HepG2 (cell line): ENCODE results near the gene FKBP1B. TPM values are rescaled to one million over a fixed set of nuclear protein-coding genes. Genes with fewer than 3 reads are reported as not detected.

Source experiments
- AKAP8 ChIP-seq: sonication (generic); formaldehyde crosslinking; IDR thresholded peaks from 2 replicates; pipeline ENCODE4 v1.5.1; 2020; ENCODE audit warnings: mild to moderate bottlenecking, missing genetic modification reagents
- BHLHE40 ChIP-seq: IDR thresholded peaks from 2 replicates; pipeline ENCODE4 v1.6.1; 2011; ENCODE audit warnings: low read length, improper control_type of control experiment
- BRCA1 ChIP-seq: sonication (generic); formaldehyde crosslinking; IDR thresholded peaks from 2 replicates; pipeline ENCODE4 v1.4.0; 2020; ENCODE audit warnings: missing genetic modification reagents
- FOXP1 ChIP-seq, 2 experiments: fragments of 450-650 bp in 1 of 2; IDR thresholded peaks; 2 replicates each; pipeline ENCODE4 v1.6.1; 2017 to 2018; ENCODE audit warnings: antibody characterized with exemption in 1 of 2
- GFI1 ChIP-seq: sonication (generic); formaldehyde crosslinking; IDR thresholded peaks from 2 replicates; pipeline ENCODE4 v1.5.0; 2020; ENCODE audit warnings: missing genetic modification reagents, mild to moderate bottlenecking, borderline replicate concordance
- KLF16 ChIP-seq, 2 experiments: sonication (generic) in 1 of 2; formaldehyde crosslinking in 1 of 2; IDR thresholded peaks; 2 replicates each; pipeline versions ENCODE4 v1.6.1 to v1.8.0; 2016 to 2023; ENCODE audit warnings: missing genetic modification reagents in 2 of 2, missing compliant biosample characterization in 1 of 2
- MAX ChIP-seq: IDR thresholded peaks from 2 replicates; pipeline ENCODE4 v1.6.1; 2012; ENCODE audit warnings: inconsistent platforms
- THAP8 ChIP-seq: sonication (generic); formaldehyde crosslinking; IDR thresholded peaks from 2 replicates; pipeline ENCODE4 v1.5.1; 2020; ENCODE audit warnings: missing genetic modification reagents, mild to moderate bottlenecking, borderline replicate concordance
- WIZ ChIP-seq: sonication (generic); formaldehyde crosslinking; IDR thresholded peaks from 2 replicates; pipeline ENCODE4 v1.5.1; 2020; ENCODE audit warnings: mild to moderate bottlenecking, missing genetic modification reagents
- XBP1 ChIP-seq: sonication (generic); formaldehyde crosslinking; IDR thresholded peaks from 2 replicates; pipeline ENCODE4 v1.5.0; 2020; ENCODE audit warnings: missing genetic modification reagents
- ZNF180 ChIP-seq: sonication (generic); formaldehyde crosslinking; IDR thresholded peaks from 2 replicates; pipeline ENCODE4 v1.4.0; 2020; ENCODE audit warnings: low read depth, missing genetic modification reagents, borderline replicate concordance
- ZNF260 ChIP-seq: sonication (generic); formaldehyde crosslinking; IDR thresholded peaks from 2 replicates; pipeline ENCODE4 v1.4.0; 2020; ENCODE audit warnings: missing genetic modification reagents, low read depth, mild to moderate bottlenecking, borderline replicate concordance
- ZNF292 ChIP-seq: sonication (generic); formaldehyde crosslinking; IDR thresholded peaks from 2 replicates; pipeline ENCODE4 v1.8.1; 2022; ENCODE audit warnings: mild to moderate bottlenecking, low read depth, missing genetic modification reagents, borderline replicate concordance
- ZNF354B ChIP-seq: sonication (generic); formaldehyde crosslinking; IDR thresholded peaks from 2 replicates; pipeline ENCODE4 v1.8.0; 2022; ENCODE audit warnings: mild to moderate bottlenecking, missing genetic modification reagents
- ZNF580 ChIP-seq: IDR thresholded peaks from 2 replicates; pipeline ENCODE4 v1.6.1; 2016; ENCODE audit warnings: low read depth, borderline replicate concordance
- ZNF761 ChIP-seq: sonication (generic); formaldehyde crosslinking; conservative IDR thresholded peaks from 2 replicates; pipeline ENCODE4 v1.4.0; 2020; ENCODE audit warnings: mild to moderate bottlenecking, missing genetic modification reagents
- ZNF850 ChIP-seq: sonication (generic); formaldehyde crosslinking; conservative IDR thresholded peaks from 2 replicates; pipeline ENCODE4 v1.9.0; 2021; ENCODE audit warnings: mild to moderate bottlenecking, missing genetic modification reagents
- polyA plus RNA-seq, 8 experiments: library from polyadenylated mRNA; depleted of rRNA in 3 of 8; stranded (reverse) in 7 of 8; unstranded in 1 of 8; fragments of >200 nt; fragmentation: Illumina TruSeq in 4 of 8; extraction: Trizol in 4 of 8; gene quantifications; 2 replicates each; pipeline versions ENCODE4 v1.2.1 to v1.2.3, GENCODE V29; 2011 to 2016; ENCODE audit warnings: low read depth in 4 of 8, missing spikeins in 1 of 8, mixed read lengths in 1 of 8; ENCODE audit not compliant: insufficient read depth in 1 of 8
- total RNA-seq, 5 experiments: library from RNA; depleted of rRNA; stranded (reverse); fragments of >200 nt; fragmentation: Illumina TruSeq; extraction: Trizol; gene quantifications; 2 replicates each; pipeline ENCODE4 v1.2.3, GENCODE V29; 2016; ENCODE audit warnings: low read depth in 1 of 5
- TF ChIP-seq, protein P1 (sequence below): sonication (generic); formaldehyde crosslinking; conservative IDR thresholded peaks from 2 replicates; pipeline ENCODE4 v1.8.0; 2022; ENCODE audit warnings: low read depth, missing genetic modification reagents
- TF ChIP-seq, protein P2 (sequence below): sonication (generic); formaldehyde crosslinking; IDR thresholded peaks from 2 replicates; pipeline ENCODE4 v1.5.1; 2020; ENCODE audit warnings: mild to moderate bottlenecking, missing genetic modification reagents, moderate library complexity
- TF ChIP-seq, protein P3 (sequence below): sonication (generic); formaldehyde crosslinking; IDR thresholded peaks from 2 replicates; pipeline ENCODE4 v1.5.0; 2020; ENCODE audit warnings: mild to moderate bottlenecking, missing genetic modification reagents

Gene FKBP1B
- total and polyA plus RNA-seq, 2 of the 13 experiments (the other 11 are each of a cell fraction or from before 2014, with no cell fraction given): 35.2 to 96.3 TPM

DNA sequence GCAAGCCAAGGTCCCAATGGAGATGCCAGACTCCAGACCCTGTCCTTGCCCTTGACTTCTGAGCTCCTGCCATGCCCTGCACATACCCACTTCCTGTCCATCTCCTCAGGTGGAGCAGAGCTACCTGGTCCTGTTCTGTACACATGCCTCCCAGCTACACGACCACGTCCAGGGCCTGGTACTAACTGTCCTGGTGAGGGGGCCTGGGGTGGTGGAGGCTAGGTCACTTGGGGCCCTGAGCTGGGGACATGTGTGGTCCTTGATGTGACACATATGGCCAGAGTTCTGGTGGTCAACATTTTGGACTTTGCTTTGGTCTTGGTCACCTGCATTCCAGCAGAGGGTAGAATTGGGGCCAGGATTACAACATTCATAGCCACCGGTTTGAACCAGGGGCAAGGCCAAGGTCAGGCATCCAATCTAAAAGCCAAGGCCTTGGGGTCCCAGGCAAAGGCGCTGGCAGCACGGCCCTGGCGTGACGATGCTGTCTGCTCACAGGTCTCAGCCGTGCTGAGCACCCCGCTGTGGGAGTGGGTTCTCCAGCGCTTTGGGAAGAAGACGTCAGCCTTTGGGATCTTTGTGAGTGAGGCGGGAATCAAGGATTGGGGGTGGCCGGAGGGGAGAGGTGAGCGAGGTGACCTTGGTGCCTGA is 27.1 kb upstream of the FKBP1B start (continued):
- no peak for TF ChIP-seq ZNF180 (CRISPR knock-in tag)
- 0 out of 2 replicates have a peak, but pooled peaks have one; percentile 5 for TF ChIP-seq AKAP8 (CRISPR knock-in tag)
- TF ChIP-seq ZNF260 (CRISPR knock-in tag): no peak
- TF ChIP-seq ZNF292 (CRISPR knock-in tag): no peak
- TF ChIP-seq, protein P1, sequence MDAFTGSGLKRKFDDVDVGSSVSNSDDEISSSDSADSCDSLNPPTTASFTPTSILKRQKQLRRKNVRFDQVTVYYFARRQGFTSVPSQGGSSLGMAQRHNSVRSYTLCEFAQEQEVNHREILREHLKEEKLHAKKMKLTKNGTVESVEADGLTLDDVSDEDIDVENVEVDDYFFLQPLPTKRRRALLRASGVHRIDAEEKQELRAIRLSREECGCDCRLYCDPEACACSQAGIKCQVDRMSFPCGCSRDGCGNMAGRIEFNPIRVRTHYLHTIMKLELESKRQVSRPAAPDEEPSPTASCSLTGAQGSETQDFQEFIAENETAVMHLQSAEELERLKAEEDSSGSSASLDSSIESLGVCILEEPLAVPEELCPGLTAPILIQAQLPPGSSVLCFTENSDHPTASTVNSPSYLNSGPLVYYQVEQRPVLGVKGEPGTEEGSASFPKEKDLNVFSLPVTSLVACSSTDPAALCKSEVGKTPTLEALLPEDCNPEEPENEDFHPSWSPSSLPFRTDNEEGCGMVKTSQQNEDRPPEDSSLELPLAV: no peak; the same call in 1 of the 2 replicates
- no peak for TF ChIP-seq ZNF354B (CRISPR knock-in tag)
- TF ChIP-seq BRCA1 (CRISPR knock-in tag): no peak
- TF ChIP-seq MAX: no peak; the same call in 1 of the 2 replicates
- TF ChIP-seq GFI1 (CRISPR knock-in tag): peak; percentile 61; the same call in 1 of the 2 replicates
- TF ChIP-seq ZNF761 (CRISPR knock-in tag): no peak
- TF ChIP-seq WIZ (CRISPR knock-in tag): no peak
- TF ChIP-seq XBP1: no peak
- TF ChIP-seq ZNF580: peak; percentile 75; the same call in 1 of the 2 replicates
- TF ChIP-seq, protein P2, sequence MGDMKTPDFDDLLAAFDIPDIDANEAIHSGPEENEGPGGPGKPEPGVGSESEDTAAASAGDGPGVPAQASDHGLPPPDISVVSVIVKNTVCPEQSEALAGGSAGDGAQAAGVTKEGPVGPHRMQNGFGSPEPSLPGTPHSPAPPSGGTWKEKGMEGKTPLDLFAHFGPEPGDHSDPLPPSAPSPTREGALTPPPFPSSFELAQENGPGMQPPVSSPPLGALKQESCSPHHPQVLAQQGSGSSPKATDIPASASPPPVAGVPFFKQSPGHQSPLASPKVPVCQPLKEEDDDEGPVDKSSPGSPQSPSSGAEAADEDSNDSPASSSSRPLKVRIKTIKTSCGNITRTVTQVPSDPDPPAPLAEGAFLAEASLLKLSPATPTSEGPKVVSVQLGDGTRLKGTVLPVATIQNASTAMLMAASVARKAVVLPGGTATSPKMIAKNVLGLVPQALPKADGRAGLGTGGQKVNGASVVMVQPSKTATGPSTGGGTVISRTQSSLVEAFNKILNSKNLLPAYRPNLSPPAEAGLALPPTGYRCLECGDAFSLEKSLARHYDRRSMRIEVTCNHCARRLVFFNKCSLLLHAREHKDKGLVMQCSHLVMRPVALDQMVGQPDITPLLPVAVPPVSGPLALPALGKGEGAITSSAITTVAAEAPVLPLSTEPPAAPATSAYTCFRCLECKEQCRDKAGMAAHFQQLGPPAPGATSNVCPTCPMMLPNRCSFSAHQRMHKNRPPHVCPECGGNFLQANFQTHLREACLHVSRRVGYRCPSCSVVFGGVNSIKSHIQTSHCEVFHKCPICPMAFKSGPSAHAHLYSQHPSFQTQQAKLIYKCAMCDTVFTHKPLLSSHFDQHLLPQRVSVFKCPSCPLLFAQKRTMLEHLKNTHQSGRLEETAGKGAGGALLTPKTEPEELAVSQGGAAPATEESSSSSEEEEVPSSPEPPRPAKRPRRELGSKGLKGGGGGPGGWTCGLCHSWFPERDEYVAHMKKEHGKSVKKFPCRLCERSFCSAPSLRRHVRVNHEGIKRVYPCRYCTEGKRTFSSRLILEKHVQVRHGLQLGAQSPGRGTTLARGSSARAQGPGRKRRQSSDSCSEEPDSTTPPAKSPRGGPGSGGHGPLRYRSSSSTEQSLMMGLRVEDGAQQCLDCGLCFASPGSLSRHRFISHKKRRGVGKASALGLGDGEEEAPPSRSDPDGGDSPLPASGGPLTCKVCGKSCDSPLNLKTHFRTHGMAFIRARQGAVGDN (CRISPR knock-in tag): peak; percentile 82
- TF ChIP-seq KLF16 (CRISPR knock-in tag; IDR thresholded peaks at IDR 0.05): peak in 1 of 2 experiments; percentile 70; a peak in 1 of 4 replicates
- TF ChIP-seq THAP8 (CRISPR knock-in tag): no peak
- no peak for TF ChIP-seq FOXP1 (IDR thresholded peaks at IDR 0.05)
- TF ChIP-seq FOXP1 (CRISPR knock-in tag; IDR thresholded peaks at IDR 0.05): peak; percentile 39; the same call in 1 of the 2 replicates
- TF ChIP-seq ZNF850: no peak
- 0 out of 2 replicates have a peak, but pooled peaks have one; percentile 40 for TF ChIP-seq BHLHE40
- TF ChIP-seq, protein P3, sequence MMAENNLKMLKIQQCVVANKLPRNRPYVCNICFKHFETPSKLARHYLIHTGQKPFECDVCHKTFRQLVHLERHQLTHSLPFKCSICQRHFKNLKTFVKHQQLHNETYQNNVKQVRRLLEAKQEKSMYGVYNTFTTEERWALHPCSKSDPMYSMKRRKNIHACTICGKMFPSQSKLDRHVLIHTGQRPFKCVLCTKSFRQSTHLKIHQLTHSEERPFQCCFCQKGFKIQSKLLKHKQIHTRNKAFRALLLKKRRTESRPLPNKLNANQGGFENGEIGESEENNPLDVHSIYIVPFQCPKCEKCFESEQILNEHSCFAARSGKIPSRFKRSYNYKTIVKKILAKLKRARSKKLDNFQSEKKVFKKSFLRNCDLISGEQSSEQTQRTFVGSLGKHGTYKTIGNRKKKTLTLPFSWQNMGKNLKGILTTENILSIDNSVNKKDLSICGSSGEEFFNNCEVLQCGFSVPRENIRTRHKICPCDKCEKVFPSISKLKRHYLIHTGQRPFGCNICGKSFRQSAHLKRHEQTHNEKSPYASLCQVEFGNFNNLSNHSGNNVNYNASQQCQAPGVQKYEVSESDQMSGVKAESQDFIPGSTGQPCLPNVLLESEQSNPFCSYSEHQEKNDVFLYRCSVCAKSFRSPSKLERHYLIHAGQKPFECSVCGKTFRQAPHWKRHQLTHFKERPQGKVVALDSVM: 0 out of 2 replicates have a peak, but pooled peaks have one; percentile 15
